Stimulated activated CD4-positive, alpha-beta T cell treated with anti-CD3 and anti-CD28 coated beads, Interleukin-2, amount 100 ng/mL, for 48 hours (primary cell): ENCODE data around the gene CBARP.

Experiments used
- DNase-seq, 2 donors: peaks; one replicate each; pipeline ENCODE4 v3.0.0-alpha.2; 2020

The CBARP gene, protein sequence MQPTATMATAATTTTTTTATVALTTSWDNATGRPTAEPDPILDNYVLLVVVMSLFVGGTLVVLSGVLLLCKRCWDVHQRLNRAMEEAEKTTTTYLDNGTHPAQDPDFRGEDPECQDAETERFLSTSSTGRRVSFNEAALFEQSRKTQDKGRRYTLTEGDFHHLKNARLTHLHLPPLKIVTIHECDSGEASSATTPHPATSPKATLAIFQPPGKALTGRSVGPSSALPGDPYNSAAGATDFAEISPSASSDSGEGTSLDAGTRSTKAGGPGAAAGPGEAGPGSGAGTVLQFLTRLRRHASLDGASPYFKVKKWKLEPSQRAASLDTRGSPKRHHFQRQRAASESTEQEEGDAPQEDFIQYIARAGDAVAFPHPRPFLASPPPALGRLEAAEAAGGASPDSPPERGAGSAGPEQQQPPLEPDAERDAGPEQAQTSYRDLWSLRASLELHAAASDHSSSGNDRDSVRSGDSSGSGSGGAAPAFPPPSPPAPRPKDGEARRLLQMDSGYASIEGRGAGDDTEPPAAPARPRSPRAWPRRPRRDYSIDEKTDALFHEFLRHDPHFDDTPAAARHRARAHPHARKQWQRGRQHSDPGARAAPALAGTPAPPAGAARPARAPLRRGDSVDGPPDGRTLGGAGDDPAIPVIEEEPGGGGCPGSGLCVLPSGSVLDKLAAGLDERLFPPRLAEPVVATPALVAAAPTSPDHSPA

DNA sequence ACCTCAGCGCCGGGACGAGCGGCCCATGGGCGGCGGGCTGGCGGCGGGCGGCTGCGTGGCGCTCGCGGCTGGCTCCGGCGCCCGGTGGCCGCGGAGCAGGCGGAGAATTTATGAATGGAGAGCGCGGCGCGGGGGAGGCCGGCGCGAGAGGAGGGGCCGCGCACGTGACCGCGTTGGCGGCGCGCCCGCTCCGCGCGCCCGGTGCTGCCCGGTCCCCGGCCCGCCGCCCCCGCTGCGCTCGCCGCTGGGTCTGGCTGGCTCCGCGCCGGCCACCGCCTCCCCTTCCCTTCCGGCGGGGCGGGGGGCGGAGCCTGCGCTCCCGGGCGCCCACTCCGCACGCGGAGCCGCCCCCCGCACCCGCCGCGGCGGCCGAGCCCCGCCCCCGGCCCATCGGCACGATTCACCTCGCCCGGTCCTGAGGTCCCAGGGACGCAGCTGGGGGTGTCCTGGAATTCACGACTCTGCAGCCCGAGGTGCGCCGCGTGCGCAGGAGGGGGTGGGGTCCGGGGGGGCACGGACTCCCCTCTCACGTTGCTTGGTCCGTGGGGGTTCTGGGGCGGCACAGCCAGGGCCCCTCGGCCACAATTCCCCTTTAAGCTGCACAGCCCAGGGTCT, at the start of gene CBARP:
CBARP (minus strand) TSS at position 252 of the 615 bp plus-strand sequence. CDS start 1,905 bp downstream, outside the sequence.
- DNase-seq: no peak

DNA sequence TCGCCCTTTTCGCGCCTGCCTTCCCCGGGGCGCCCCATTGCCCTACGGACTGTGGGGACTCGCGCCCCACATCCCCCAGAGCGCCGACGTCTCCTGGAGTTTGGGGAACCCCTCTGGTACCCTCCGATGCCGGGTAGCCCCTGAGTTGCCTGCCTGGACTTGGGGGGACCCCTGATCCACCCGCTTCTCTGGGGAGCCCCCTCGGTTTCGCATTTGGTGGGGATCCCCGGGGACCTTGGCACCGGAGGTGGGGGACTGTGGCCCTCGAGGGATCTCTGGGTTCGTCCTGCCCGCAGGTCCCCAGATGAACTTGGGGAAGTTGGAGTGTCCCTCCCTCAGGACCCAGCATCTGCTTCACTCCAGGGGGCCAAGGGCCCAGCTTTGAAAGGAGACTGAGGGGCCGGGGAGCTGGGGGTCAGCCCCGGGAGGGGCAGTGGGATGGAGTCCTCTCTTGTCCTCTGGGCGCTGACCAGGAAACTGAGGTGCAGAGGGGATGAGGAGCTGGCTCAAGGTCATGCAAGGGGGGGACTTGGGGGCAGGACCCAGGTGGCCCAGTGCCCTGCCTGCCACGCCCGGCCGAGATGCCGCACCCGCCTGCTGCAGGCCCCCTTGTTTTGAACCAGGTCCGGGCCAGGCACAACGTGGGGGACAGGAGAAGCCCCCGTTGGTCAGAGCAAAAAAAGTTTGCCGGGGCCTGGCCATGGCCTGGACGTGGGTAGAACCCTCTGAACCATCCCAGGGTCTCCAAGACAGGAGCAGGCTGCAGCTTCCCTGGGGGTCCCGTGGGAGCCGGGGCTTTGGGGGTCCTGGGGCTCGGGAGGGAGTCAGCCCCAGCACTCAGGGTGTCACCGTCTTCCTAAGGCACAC, 48.9 kb upstream of the CBARP start:
- DNase-seq: no peak

DNA sequence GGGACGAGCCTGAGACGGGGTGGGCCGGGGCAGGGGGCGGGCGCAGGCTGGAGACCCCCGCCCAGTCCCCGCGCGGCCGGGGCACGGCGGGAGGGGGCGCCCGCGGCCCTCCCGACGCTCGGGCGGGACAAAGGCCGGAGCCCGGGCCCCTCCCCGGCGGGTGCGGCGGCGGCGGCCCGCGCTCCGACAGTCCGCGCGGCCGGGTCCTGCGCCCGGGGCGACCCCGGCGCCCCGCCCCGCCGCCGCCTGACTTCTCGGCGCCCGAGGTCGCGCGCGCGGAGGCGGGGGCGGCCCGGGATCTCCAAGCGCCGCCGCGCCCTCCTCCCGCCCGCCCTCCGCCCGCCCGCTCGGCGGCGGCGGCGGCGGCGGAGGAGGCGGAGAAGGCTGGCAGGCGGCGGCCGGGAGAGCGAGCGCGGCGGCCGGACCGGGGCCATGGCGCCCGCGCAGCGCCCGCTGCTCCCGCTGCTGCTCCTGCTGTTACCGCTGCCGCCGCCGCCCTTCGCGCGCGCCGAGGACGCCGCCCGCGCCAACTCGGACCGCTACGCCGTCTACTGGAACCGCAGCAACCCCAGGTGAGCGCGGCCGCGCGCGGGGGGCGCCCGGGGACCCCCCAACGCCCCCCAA, 48.0 kb upstream of the CBARP start, which contains the start of gene EFNA2:
EFNA2 (plus strand) TSS at position 137 of the 624 bp plus-strand sequence; CDS start at position 433, 296 bp downstream.
- DNase-seq: no peak

DNA sequence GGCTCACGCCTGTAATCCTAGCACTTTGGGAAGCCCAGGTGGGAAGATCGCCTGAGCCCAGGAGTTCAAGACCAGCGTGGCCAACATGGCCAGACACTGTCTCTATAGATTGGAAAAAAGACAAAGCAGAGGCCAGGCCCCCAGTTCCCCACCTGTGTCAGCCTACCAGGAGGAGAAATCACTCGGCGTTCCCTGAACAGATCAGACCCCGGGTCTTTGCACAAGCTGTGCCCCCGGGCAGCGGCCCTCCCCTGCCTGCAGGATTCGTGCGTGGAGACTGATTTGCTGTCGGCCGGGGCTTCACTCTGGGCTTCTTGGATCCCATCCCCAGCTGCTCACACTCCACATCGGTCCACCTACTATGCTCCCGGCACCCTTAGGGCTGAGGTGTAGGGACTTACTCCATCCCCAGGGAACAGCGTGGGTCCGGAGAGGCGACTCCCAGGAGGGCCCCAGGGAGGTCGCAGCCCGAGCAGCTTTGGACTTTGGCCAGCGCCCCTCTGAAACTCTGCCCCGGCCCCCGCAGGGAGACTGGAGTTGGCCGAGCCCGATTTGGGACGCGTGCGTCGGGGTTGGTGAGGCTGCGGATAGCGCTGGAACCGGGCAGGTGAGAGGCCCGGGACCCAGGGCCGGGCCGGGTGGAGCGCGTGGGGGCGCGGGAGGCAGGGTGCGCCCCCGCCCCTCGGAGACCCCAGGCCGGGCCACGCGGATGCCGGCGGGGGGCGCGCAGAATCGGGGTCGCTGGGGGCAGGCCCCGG, 47.4 kb upstream of the CBARP start:
- no peak for DNase-seq

DNA sequence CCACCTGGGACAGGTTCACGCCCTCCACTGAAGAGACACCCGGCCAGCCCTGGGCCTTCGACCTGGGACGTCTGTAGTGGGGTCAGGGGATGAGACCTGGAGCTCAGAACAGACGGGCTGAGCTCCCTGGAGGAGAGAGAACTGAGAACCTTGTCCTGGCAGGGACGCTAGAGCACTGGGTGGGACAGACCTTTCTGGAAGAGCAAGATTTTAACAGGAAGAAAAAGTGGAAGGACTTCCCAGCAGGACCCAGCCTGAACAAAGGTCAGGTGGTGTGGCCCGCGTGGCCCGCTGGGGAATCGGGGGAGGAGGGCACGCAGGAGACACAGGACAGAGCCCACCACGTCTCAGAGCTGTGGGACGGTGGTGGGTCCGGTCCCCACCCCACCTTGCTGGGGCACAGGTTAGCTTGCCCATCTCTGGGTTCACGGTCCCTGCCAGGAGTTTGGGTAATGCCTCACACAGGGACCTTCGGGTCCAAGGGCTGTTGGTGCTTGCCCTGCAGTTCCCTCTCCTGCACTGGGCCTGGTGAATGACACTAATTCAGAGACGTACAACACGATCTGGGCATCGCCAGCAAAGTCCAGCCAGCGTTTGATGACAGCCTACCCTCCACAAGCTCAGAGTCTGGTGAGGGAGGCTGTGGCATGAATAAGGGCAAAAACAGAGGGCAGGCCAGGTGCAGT, 46.6 kb upstream of the CBARP start:
- DNase-seq: no peak

DNA sequence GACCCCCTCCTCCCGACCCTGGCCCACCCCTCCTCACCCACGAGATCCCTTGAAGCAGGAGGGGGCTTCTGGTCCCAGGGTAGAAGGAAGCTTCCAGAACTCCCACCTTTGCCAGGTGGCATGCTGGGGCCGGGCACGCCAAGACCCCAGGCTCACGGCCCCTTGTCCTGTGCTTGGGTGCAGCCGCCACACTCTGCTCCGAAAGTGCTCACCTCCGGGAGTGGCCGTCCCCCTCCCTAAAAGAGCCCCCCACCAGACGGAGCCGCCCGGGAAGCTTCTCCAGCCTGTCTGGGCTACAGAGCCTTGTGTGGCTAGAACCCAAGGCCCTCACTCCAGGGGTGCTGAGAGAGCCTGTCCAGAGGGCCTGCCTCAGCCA, 46.1 kb upstream of the CBARP start:
- no peak for DNase-seq

DNA sequence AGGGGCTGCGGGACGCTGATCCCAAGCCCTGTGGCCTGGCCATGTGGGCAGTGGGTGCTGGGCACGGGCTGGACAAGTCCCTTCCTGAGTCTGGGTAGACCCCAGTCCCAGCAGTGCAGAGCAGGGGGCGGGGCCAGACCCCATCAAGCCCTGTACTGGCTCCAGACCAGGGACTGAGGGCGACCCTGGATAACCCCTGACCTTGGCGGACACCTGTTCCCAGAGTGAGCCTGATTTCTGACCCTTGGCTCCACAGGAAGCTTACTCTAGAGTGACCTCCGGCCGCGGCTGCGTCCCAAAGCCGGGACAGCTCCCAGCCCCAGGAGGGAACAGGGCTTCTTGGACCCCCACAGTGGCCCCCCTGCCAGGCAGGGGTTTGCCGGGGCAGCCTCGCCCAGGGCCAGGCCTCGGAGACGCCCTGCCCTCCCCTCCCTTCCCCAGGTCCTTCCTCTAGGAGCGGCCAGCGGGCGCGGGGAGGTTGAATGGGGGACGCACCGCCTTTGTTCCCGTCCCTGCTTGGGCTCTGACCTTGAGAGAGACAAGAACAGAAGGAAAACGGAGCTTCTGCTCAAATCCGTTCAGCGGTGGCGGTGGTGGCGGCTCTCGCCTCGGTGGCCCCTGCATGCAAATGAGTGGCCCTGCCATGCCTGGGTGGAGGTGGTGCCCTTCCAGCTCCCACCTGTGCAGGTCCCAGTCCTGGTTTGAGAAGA, 45.6 kb upstream of the CBARP start:
- no peak for DNase-seq

DNA sequence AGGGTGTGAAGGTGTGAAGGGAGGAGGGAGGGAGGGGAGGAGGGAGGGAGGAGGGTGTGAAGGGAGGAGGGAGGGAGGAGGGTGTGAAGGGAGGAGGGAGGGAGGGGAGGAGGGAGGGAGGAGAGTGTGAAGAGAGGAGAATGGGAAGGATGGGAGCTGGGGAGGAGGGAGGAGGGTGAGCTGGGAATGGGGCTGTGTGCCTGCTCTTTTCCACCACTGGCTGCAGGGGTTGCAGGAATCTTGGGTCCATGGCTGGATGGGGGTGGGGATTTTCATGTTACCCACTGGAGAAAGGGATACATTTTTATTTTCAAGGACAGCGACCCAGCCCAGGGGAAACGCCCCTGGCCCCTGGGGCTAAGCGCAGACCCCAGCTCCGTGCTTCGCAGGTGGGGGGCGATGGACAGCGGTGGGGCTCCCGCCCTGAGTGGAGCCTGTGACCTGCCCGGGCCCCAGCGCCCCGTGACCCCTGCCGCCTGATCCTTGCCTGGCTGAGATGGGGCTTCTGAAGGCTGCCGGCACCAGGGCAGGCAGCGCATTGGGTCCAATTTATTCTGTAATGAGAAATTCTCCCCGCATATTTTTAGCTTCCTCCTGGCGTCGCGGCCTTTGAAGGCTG, 44.9 kb upstream of the CBARP start:
- no peak for DNase-seq

DNA sequence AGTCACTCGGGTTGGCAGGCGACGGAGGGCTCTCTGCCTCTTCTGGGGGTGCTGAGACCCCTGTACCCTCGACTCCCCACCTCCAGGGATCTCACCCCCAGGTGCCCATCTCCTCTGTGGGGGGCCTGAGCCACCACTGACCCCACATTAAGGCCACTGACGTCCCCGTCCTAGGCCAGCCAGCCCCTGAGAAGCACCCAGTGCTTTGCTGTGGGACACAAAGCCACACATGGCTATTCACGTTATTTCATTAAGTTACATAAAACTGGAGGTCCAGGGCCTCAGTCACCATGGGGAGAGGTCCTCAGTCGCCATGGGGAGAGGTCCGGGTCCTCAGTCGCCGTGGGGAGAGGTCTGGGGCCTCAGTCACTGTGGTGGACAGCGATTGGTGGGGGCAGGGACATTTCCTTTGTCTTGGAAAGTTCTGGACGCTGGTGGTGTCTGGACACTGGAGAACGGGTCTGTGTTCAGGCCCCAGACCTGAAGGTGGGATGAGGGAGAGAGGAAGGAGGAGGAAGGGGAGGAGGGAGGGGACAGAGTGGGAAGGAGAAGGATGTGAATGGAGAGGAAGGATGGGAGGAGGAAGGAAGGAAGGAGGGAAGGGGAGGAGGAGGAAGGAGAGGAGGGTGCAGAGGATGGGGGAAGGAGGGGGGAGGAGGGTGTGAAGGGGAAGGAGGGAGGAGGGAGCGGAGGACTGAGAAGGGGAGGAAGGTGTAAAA, 43.9 kb upstream of the CBARP start:
- no peak for DNase-seq

DNA sequence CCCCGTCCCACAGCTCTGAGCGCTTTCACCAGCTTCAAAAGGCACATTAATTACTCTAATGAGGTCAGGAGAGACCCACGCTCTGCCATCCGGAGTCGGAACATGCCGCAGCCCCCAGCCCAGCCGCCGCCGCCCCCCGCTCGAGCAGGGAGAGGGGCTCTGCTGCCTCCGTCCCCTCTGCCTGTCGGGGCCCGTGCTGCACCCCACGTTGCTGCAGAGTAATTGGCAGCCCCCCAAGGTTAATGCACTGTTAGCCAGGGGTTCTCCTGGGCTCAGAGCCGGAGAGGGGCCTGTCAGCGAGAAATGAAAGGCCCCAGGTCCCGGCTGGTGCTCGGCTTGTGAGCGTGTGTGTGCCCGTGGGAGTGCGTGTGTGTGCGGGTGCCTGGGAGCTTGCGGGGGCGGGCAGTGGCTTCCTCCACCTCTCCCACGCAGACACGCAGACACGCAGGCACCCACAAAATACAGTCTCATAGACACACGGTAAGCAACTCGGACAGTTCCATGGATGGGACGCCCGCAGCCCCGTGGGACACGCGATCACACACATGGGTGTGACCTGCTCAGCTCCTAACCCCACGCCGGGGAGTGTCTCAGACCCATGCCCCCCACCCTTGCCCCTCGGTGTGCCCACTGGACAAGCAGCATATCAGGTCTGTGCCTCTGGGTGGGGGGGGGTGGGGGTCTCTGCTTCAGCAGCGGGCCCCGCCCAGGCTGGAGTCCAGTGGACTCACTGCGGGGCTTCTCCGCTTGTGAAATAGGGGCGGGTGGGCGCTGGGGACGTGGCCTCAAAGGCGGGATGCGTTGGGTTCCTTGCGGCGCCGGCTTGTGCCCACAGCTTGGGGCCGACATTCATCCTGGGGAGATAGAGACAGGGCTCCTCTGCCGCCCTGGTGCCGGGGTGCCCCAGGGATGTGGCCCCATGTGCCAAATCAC, 43.1 kb upstream of the CBARP start:
- DNase-seq: no peak

DNA sequence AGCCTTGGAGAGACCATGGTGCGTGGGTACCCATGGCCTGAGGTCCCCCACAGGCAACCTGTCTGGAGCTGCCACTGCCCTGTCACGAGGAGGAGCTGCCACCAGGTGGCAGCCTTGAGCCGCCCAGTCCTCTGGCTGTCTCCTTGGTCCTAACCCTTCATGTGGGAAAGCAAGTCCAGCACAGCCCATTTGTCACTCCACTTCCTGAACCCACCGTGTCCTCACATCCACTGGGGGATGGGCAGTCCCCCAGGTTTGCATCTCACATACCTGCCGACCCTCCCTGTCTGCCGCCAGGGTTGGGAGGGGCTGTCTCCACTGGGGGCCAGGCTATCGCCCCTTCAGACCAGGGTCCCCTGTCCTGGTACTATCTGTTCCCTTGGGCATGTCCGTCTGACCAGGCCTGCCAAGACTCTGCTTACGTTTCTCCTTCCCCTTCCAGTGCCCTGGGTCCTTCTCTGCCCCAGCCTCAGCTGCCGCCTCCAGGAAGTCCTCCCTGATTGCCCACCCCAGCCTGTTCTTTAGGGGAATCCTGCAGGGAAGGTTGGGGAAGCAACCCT, 42.1 kb upstream of the CBARP start:
- DNase-seq: peak; percentile 80 to 84

DNA sequence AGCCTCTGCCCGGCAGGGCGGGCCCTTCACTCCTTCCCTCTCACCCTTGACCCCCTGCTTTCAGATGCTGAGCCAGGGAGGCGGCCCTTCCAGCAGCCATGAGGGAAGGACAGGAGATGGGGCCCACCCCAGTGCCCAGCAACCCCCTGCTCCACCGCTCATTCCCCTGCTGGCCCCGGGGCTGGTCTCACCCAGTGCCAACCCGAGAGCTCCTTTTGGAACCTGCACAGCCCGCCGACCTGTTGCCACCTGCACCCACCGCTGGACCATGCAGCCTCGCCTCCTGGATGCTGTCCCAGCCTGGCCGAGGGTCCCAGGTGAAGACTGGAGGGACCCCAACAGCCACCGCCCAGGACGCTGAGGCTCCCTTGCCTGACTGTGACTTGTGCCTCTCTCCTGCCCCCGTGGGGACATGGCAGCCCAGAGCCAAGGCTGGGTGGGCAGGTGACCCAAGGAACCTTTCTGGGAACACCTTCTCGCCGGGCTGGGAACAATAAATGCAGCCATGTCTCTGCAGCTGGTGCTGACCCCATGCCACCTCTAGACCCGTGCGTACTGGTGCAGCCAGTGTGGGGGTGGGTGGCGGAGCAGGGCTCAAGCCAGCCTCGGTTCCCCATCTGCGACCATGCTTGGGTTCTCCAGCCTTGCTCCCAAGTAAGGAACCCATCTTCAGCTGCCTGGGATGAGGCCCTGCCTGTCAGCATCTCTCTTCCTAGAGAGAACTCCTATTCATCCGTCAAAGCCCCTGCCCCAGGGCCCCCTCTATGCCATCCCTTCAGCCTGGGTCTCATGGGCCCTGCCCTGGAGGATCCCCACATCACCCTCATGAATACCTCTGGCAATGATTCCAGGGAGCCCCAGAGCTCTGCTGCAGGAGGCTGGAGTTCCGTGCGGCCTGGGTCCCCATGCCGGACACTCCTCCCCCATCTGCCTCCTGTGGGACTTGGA, 41.2 kb upstream of the CBARP start:
- DNase-seq: no peak

DNA sequence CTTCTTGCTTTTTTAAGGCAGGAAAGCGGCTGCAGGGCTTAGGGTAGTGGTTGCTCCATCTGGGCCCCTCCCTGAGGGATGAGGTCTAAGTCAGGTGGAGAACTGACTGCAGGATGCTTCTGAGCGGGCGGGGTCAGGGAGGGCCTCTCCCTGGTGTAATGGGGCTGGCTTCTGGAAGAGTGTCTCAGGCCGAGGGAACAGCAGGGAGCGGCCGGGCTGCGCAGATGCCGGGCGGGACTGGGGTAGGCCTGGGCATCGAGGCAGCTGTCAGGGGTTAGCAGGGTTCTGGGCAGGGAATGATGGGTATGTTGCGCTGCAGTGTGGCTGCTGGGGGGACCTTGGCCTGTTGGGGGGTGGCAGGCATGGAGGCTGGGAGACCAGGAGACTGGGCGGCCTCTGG, 40.3 kb upstream of the CBARP start:
- DNase-seq: no peak

DNA sequence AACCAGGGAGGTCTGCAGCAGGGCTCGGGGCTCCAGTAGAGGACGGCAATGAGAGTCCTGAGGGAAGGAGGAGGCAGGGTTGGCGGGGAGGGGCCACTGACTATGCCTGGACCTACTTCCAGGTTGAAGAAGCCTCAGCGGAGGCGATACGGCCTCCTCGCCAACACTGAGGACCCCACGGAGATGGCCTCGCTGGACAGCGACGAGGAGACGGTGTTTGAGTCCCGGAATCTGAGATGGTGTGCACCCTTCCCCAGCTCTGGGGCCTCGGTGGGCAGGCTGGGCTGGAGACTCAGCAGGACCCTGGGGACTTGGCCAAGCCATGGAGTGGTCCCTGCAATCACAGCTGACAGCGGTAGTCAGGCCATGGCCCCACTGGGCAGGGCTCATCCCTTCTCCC, 39.3 kb upstream of the CBARP start:
- no peak for DNase-seq

DNA sequence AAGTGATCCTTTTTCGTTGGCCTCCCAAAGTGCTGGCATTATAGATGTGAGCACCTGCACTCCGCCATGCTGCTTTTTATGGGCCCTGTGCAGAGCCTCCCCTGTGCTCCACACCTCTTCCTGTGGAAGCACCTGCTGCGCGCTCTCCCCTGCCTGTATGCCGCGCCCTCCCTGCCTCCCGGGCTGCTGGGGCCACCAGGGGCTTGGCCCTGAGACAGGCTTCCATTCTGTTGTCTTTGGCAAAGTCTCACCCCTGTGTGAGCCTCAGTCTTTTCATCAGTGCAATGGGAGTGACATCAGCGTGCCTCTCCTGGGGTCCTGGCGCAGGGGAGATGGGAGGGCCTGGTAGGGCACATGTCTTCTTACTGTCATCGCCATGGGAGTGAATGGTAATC, 38.8 kb upstream of the CBARP start:
- DNase-seq: no peak

DNA sequence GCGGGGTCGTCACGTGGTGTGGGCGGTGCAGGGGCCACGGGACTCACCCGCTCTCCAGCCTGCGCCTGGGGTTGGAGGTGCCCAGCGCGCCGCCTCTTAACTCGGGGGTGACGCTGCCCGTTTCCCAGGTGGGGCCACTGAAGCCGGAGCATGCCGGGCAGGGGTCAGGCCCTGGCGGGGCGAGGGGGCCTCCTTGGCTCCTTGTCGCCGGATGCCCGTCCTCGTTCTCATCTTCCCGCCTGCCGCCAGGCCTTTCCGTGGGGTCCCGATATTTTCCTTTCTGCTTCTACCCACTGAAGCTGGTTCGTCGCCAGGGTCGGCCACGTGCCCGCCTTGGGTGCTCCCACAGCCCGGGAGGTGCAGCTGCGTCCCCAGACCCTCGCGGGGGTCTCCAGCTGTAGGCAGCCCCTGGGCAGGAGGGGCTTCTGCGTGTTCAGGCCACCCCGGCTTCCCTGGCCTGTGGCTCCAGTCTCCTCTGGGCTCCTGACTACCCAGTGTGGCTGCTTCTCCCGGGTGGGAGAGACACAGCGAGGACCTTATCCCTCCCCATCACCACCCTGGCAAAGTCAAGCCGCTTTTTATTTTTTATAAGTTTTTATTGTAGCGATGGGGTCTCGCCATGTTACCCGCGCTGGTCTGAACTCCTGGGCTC, 38.3 kb upstream of the CBARP start:
- DNase-seq: no peak
